ENCODE results near the gene SUSD4. TPM values are rescaled to one million over a fixed set of nuclear protein-coding genes. Genes with fewer than 3 reads are reported as not detected.

The SUSD4 gene
- total RNA-seq, 2 donors from 2014 or later = 10.7 to 26.7 TPM

GRCh38 chr1:223243441-223244050 is 120.4 kb downstream of the SUSD4 start:
- Histone ChIP-seq H3K27me3 (replicated peaks; ENCODE audit: insufficient read depth) (no peaks in the 10 kb centered on the region), H3K4me3 (no peak overlapping the region), H3K27ac (no peak overlapping the region), H3K4me1 (replicated peaks) (no peaks in the 10 kb centered on the region), H3K36me3 (no peaks in the 10 kb centered on the region), H3K9me3 (no peaks in the 10 kb centered on the region)
- intact Hi-C loops (cut with DNase I) = no loop called here
- 80% methylated on average over 6 of the region's 6 CpGs for WGBS
- DNase-seq (ENCODE audit: low spot score) = no peak
- TF ChIP-seq POLR2A (IDR thresholded peaks at IDR 0.05) = no peak
- TF ChIP-seq POLR2AphosphoS5 (IDR thresholded peaks at IDR 0.05) = no peak
- TF ChIP-seq CTCF (IDR thresholded peaks at IDR 0.05) = no peak

GRCh38 chr1:223242971-223243370 is 121.0 kb downstream of the SUSD4 start:
- Histone ChIP-seq H3K4me3 (no peak overlapping the region), H3K36me3 (no peaks in the 10 kb centered on the region), H3K4me1 (replicated peaks) (no peaks in the 10 kb centered on the region), H3K27me3 (replicated peaks; ENCODE audit: insufficient read depth) (no peaks in the 10 kb centered on the region), H3K27ac (no peak overlapping the region), H3K9me3 (no peaks in the 10 kb centered on the region)
- no peak for DNase-seq (ENCODE audit: low spot score)
- TF ChIP-seq POLR2AphosphoS5 (IDR thresholded peaks at IDR 0.05) = no peak
- TF ChIP-seq POLR2A (IDR thresholded peaks at IDR 0.05) = no peak
- no peak for TF ChIP-seq CTCF (IDR thresholded peaks at IDR 0.05)
- intact Hi-C loops (cut with DNase I) = no loop called here
- WGBS = 95% methylated on average over 7 of the region's 7 CpGs

GRCh38 chr1:223242382-223242955 is 121.5 kb downstream of the SUSD4 start:
- Histone ChIP-seq H3K4me1 (replicated peaks) (no peaks in the 10 kb centered on the region), H3K9me3 (no peaks in the 10 kb centered on the region), H3K27ac (no peak overlapping the region), H3K36me3 (no peaks in the 10 kb centered on the region), H3K4me3 (no peak overlapping the region), H3K27me3 (replicated peaks; ENCODE audit: insufficient read depth) (no peaks in the 10 kb centered on the region)
- 82% methylated on average over 6 of the region's 6 CpGs for WGBS
- DNase-seq (ENCODE audit: low spot score) = no peak
- intact Hi-C loops (cut with DNase I) = no loop called here
- no peak for TF ChIP-seq POLR2AphosphoS5 (IDR thresholded peaks at IDR 0.05)
- no peak for TF ChIP-seq CTCF (IDR thresholded peaks at IDR 0.05)
- TF ChIP-seq POLR2A (IDR thresholded peaks at IDR 0.05) = no peak

GRCh38 chr1:223240122-223240521 is 123.9 kb downstream of the SUSD4 start:
- Histone ChIP-seq H3K4me1 (replicated peaks) (no peaks in the 10 kb centered on the region), H3K9me3 (no peaks in the 10 kb centered on the region), H3K4me3 (no peak overlapping the region), H3K27ac (no peak overlapping the region), H3K27me3 (replicated peaks; ENCODE audit: insufficient read depth) (no peaks in the 10 kb centered on the region), H3K36me3 (no peaks in the 10 kb centered on the region)
- WGBS = 63% methylated on average over 2 of the region's 2 CpGs
- DNase-seq (ENCODE audit: low spot score) = no peak
- TF ChIP-seq POLR2AphosphoS5 (IDR thresholded peaks at IDR 0.05) (no peak), CTCF (IDR thresholded peaks at IDR 0.05) (no peak), POLR2A (IDR thresholded peaks at IDR 0.05) (no peak)
- intact Hi-C loops (cut with DNase I) = no loop called here

GRCh38 chr1:223235091-223235490 is 128.9 kb downstream of the SUSD4 start:
- Histone ChIP-seq H3K4me1 (replicated peaks) (no peaks in the 10 kb centered on the region), H3K9me3 (no peaks in the 10 kb centered on the region), H3K27ac (no peak overlapping the region), H3K27me3 (replicated peaks; ENCODE audit: insufficient read depth) (no peaks in the 10 kb centered on the region), H3K36me3 (no peaks in the 10 kb centered on the region), H3K4me3 (no peak overlapping the region)
- TF ChIP-seq POLR2AphosphoS5 (IDR thresholded peaks at IDR 0.05) (no peak), POLR2A (IDR thresholded peaks at IDR 0.05) (no peak), CTCF (IDR thresholded peaks at IDR 0.05) (no peak)
- WGBS = 90% methylated on average over 3 of the region's 3 CpGs
- intact Hi-C loops (cut with DNase I) = no loop called here
- no peak for DNase-seq (ENCODE audit: low spot score)

Data from prostate gland (tissue), 2 donors.